ENCODE results near the gene UBE4B. TPM values are rescaled to one million over a fixed set of nuclear protein-coding genes. Genes with fewer than 3 reads are reported as not detected.

UBE4B gene
- 24.8 and 32.0 TPM in 2 replicates for total RNA-seq (2016; rRNA removed; fragmentation: Illumina TruSeq; extraction: Trizol)
- 8.2 and 8.9 TPM in 2 replicates for total RNA-seq (2016; cell fraction: cytosol; rRNA removed; fragmentation: Illumina TruSeq; extraction: Trizol; ENCODE audit: low read depth)
- total RNA-seq (2016; cell fraction: insoluble cytoplasmic fraction; rRNA removed; fragmentation: Illumina TruSeq; extraction: Trizol), result 25.2 and 27.0 TPM in 2 replicates
- 17.6 and 18.3 TPM in 2 replicates for total RNA-seq (2016; cell fraction: membrane; rRNA removed; fragmentation: Illumina TruSeq; extraction: Trizol)
- 21.7 and 24.4 TPM in 2 replicates for total RNA-seq (2016; cell fraction: nucleus; rRNA removed; fragmentation: Illumina TruSeq; extraction: Trizol)
- polyA plus RNA-seq (2011; rRNA removed), result 15.2 and 15.3 TPM in 2 replicates
- polyA plus RNA-seq (2011; cell fraction: cytosol; rRNA removed), result 13.1 and 13.4 TPM in 2 replicates
- polyA plus RNA-seq (2011; cell fraction: nucleus; rRNA removed), result 27.1 and 31.0 TPM in 2 replicates
- 30.9 and 36.8 TPM in 2 replicates for polyA plus RNA-seq (2012)
- polyA plus RNA-seq (2016; cell fraction: cytosol; fragmentation: Illumina TruSeq; extraction: Trizol; ENCODE audit: low read depth), result 3.9 and 4.2 TPM in 2 replicates
- 26.3 and 39.4 TPM in 2 replicates for polyA plus RNA-seq (2016; cell fraction: insoluble cytoplasmic fraction; fragmentation: Illumina TruSeq; extraction: Trizol; ENCODE audit: low read depth)
- 12.1 and 14.1 TPM in 2 replicates for polyA plus RNA-seq (2016; cell fraction: membrane; fragmentation: Illumina TruSeq; extraction: Trizol; ENCODE audit: low read depth)
- polyA plus RNA-seq (2016; cell fraction: nucleus; fragmentation: Illumina TruSeq; extraction: Trizol; ENCODE audit: insufficient read depth, low read depth), result 34.1 and 39.2 TPM in 2 replicates
- polyA minus RNA-seq (2011; rRNA and poly(A)+ RNA removed; ENCODE audit: low replicate concordance), result 27.1 and 39.8 TPM in 2 replicates
- 20.1 and 22.2 TPM in 2 replicates for polyA minus RNA-seq (2011; cell fraction: cytosol; rRNA and poly(A)+ RNA removed)
- polyA minus RNA-seq (2011; cell fraction: nucleus; rRNA and poly(A)+ RNA removed), result 26.5 and 28.8 TPM in 2 replicates
- Bru-seq, nascent RNA, result percentile 65 among the genes with signal in this experiment
- percentile 76 among the genes with signal in this experiment for BruChase-seq, experiment 1, labeled RNA remaining after a 6-hour chase
- BruChase-seq, experiment 2, labeled RNA remaining after a 2-hour chase, result percentile 71 among the genes with signal in this experiment
- long read RNA-seq, experiment 1, partial matches to known transcripts, result 5 of 11 reads
- long read RNA-seq, experiment 1, other reads (novel, unspliced or antisense), result 2 of 11 reads
- long read RNA-seq, experiment 2, partial matches to known transcripts, result 17 of 51 reads
- long read RNA-seq, experiment 2, other reads (novel, unspliced or antisense), result 31 of 51 reads

DNA sequence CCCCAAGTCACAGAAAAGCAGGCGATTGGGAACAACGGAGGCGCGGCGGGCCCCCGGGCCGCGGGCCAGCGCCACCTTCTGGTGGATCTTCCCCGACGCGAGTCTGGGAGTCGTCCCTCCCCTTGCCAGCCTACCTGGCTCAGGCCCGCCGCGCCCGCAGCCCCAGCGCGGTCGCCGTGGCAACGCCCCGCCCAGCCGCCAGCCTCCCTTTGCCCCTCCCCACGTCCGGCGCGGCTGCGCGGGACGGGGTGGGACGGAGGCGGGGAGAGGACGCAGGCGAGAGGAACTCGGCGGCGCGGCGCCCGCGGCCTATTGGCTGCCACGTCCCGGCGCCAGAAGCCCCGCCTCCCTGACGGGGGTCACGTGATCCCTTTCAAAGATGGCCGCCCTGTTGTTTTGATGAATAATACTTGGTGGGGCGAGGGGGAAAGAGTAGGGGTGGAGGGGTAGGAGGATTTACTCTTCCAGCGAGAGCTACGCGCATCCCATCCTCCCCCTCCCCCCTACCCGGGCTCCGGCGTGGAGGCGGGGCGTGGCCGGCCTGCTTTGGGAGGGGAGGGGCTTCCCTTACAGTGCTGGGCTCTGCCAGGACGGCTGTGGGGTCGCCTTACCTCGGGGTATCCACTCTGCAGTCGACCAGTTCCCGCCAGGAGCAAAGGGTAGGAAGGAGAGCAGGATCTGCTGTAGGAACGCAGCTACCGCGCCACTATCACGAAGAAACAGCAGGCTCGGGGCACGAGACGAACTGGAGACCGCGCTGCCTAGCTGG is at the start of gene UBE4B:
UBE4B (plus strand) TSS at position 369 of the 769 bp plus-strand sequence. CDS start 713 bp downstream, outside the sequence.
- Histone ChIP-seq H3K9ac (ENCODE audit: insufficient read depth, low read depth, low read length) (peak within 1 kb of the TSS; percentile 81), H3K9me3 (ENCODE audit: low read length) (no peaks in the 10 kb centered on the region), H4K20me1 (ENCODE audit: insufficient read depth, low read length) (no peaks in the 10 kb centered on the region), H2AFZ (ENCODE audit: low read length) (peak within 1 kb of the TSS; percentile 93), H3K27ac (ENCODE audit: extremely low read length, insufficient read depth, low read length) (peak within 1 kb of the TSS; percentile 84), H3K79me2 (ENCODE audit: insufficient read depth, low read length) (peaks cover 32% of the 10 kb centered on the region), H3K4me2 (ENCODE audit: low read depth, low read length) (peak within 1 kb of the TSS; percentile 91), H3K4me1 (ENCODE audit: insufficient read depth, low read length) (peaks cover 11% of the 10 kb centered on the region), H3K36me3 (replicated peaks in 1 of 2; ENCODE audit: control insufficient read depth in 1 of 2, insufficient read depth in 2 of 2, low read length in 2 of 2) (no peaks in the 10 kb centered on the region; a peak in 2 of 5 replicates), H3K4me3 (replicated peaks in 1 of 3; ENCODE audit: insufficient read depth in 1 of 3, low read depth in 2 of 3, low read length in 3 of 3) (peak within 1 kb of the TSS; percentile 70 to 89 (median 84)), H3K27me3 (ENCODE audit: control insufficient read depth in 1 of 2, insufficient read depth in 2 of 2, low read length in 2 of 2) (no peaks in the 10 kb centered on the region; a peak in 1 of 5 replicates)
- WGBS (ENCODE audit: low lambda C conversion rate), result 2% methylated on average over 9 of the region's 73 CpGs
- DNase-seq (ENCODE audit: low spot score), result peak; percentile 94
- intact Hi-C loops (cut with micrococcal nuclease; ENCODE audit: unreplicated experiment), result loop anchor here (1.0 to 2.0 kb wide), 3 partner anchors 82 to 157 kb away; partner anchors contain the start of genes LZIC and NMNAT1
- peak; percentile 95 for ATAC-seq
- ChIA-PET CTCF (ENCODE audit: low intra/inter-chr PET ratio, low total read pairs) (interaction anchor here (1.1 to 2.7 kb wide), 3 partner anchors 83 to 158 kb away, joined by 3 to 16 read pairs (median 10); no protein-coding TSS in a partner anchor), POLR2A (interaction anchor here (1.0 to 3.0 kb wide), 6 partner anchors 15 to 122 kb away, joined by 3 to 12 read pairs (median 4); partner anchors contain the start of genes LZIC and NMNAT1)
- FAIRE-seq, result peak; percentile 47
- in situ Hi-C loops (cut with HindIII; ENCODE audit: extremely low pct_ligation_motif_present, low pct_unique_long_range_greater_than_20kb), result loop anchor here (5.0 to 10.0 kb wide), 2 partner anchors 90 to 158 kb away; partner anchors contain the start of genes LZIC and NMNAT1
- TSS peak; percentile 84 for BruUV-seq (replicated peaks)
- TF ChIP-seq MED1 (CRISPR knock-in tag; IDR thresholded peaks at IDR 0.05) (peak; percentile 49), NFE2L1 (CRISPR knock-in tag; IDR thresholded peaks at IDR 0.05; ENCODE audit: borderline replicate concordance) (no peak), TBX2 (CRISPR knock-in tag; IDR thresholded peaks at IDR 0.05; ENCODE audit: borderline replicate concordance) (peak; percentile 34; the same call in 1 of the 2 replicates), ZNF205 (CRISPR knock-in tag; IDR thresholded peaks at IDR 0.05) (no peak), RXRA (CRISPR knock-in tag; IDR thresholded peaks at IDR 0.05) (0 out of 2 replicates have a peak, but pooled peaks have one; percentile 67), ZBTB37 (CRISPR knock-in tag; IDR thresholded peaks at IDR 0.05) (no peak), HIVEP1 (CRISPR knock-in tag; IDR thresholded peaks at IDR 0.05) (no peak), KLF11 (CRISPR knock-in tag; IDR thresholded peaks at IDR 0.05) (no peak), POLR2G (IDR thresholded peaks at IDR 0.05; ENCODE audit: low read depth, low read length) (peak; percentile 59)
- TF ChIP-seq, protein P1, sequence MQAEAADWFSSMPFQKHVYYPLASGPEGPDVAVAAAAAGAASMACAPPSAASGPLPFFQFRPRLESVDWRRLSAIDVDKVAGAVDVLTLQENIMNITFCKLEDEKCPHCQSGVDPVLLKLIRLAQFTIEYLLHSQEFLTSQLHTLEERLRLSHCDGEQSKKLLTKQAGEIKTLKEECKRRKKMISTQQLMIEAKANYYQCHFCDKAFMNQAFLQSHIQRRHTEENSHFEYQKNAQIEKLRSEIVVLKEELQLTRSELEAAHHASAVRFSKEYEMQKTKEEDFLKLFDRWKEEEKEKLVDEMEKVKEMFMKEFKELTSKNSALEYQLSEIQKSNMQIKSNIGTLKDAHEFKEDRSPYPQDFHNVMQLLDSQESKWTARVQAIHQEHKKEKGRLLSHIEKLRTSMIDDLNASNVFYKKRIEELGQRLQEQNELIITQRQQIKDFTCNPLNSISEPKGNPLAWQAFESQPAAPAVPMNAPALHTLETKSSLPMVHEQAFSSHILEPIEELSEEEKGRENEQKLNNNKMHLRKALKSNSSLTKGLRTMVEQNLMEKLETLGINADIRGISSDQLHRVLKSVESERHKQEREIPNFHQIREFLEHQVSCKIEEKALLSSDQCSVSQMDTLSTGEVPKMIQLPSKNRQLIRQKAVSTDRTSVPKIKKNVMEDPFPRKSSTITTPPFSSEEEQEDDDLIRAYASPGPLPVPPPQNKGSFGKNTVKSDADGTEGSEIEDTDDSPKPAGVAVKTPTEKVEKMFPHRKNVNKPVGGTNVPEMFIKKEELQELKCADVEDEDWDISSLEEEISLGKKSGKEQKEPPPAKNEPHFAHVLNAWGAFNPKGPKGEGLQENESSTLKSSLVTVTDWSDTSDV (CRISPR knock-in tag; IDR thresholded peaks at IDR 0.05), result 0 out of 2 replicates have a peak, but pooled peaks have one; percentile 49

Data from HepG2 (cell line).